Mesenchymal stem cell (in vitro differentiated cells and primary cell): ENCODE measurements around the gene KRTAP6-2.

Experiments used
- DNase-seq: peaks from one replicate; pipeline ENCODE4 v3.0.0-alpha.2; 2013
- H2AFZ ChIP-seq: one replicate; pipeline ENCODE4 v1.6.1; 2013; ENCODE audit warnings: low read depth, mild to moderate bottlenecking, control low read depth, inconsistent platforms, low read length, moderate library complexity
- H2AK5ac ChIP-seq: 2 replicates; pipeline ENCODE4 v1.6.1; 2013; ENCODE audit warnings: low read length, moderate library complexity, mild to moderate bottlenecking, inconsistent platforms; ENCODE audit not compliant: severe bottlenecking
- H2BK120ac ChIP-seq: one replicate; pipeline ENCODE4 v1.6.1; 2013; ENCODE audit warnings: low read depth, mild to moderate bottlenecking, inconsistent platforms, low read length, moderate library complexity
- H2BK12ac ChIP-seq, 2 experiments: one replicate each; pipeline ENCODE4 v1.6.1; 2013; ENCODE audit warnings: inconsistent platforms in 2 of 2, low read length in 2 of 2, mild to moderate bottlenecking in 2 of 2, moderate library complexity in 2 of 2, control low read depth in 1 of 2
- H2BK15ac ChIP-seq: one replicate; pipeline ENCODE4 v1.6.1; 2013; ENCODE audit warnings: mild to moderate bottlenecking, low read depth, inconsistent platforms; ENCODE audit not compliant: poor library complexity, severe bottlenecking
- H2BK5ac ChIP-seq: 2 replicates; pipeline ENCODE4 v1.6.1; 2013; ENCODE audit warnings: low read depth, mild to moderate bottlenecking, low read length, control low read depth, inconsistent platforms; ENCODE audit not compliant: poor library complexity, severe bottlenecking
- H3K14ac ChIP-seq, 2 experiments: one replicate each; pipeline ENCODE4 v1.6.1; 2013; ENCODE audit warnings: inconsistent platforms in 2 of 2, low read length in 2 of 2, control low read depth in 1 of 2, mild to moderate bottlenecking in 1 of 2, moderate library complexity in 1 of 2
- H3K18ac ChIP-seq, 2 experiments: one replicate each; pipeline ENCODE4 v1.6.1; 2013; ENCODE audit warnings: inconsistent platforms in 2 of 2, low read length in 2 of 2, control low read depth in 1 of 2, low read depth in 1 of 2, mild to moderate bottlenecking in 1 of 2
- H3K23ac ChIP-seq, 2 experiments: one replicate each; pipeline ENCODE4 v1.6.1; 2013; ENCODE audit warnings: inconsistent platforms in 2 of 2, low read length in 2 of 2, mild to moderate bottlenecking in 2 of 2, moderate library complexity in 2 of 2, control low read depth in 1 of 2
- H3K27ac ChIP-seq: 2 replicates; pipeline ENCODE4 v1.5.1; 2013; ENCODE audit warnings: mild to moderate bottlenecking, moderate library complexity, low read length, control low read depth, inconsistent platforms; ENCODE audit not compliant: poor library complexity, severe bottlenecking
- H3K27me3 ChIP-seq, 2 experiments: 2 replicates each; pipeline versions ENCODE4 v1.6.1 to v1.7.0; 2013; ENCODE audit warnings: low read length in 2 of 2, mild to moderate bottlenecking in 2 of 2, moderate library complexity in 2 of 2, control low read depth in 1 of 2, inconsistent platforms in 1 of 2; ENCODE audit not compliant: control insufficient read depth in 1 of 2, insufficient read depth in 1 of 2
- H3K36me3 ChIP-seq, 2 experiments: 2 replicates each; pipeline versions ENCODE4 v1.6.1 to v1.7.0; 2013; ENCODE audit warnings: low read length in 2 of 2, control low read depth in 1 of 2, inconsistent platforms in 1 of 2, low read depth in 1 of 2, mild to moderate bottlenecking in 1 of 2; ENCODE audit not compliant: insufficient read depth in 2 of 2, control insufficient read depth in 1 of 2
- H3K4ac ChIP-seq, 2 experiments: one replicate each; pipeline ENCODE4 v1.6.1; 2013; ENCODE audit warnings: inconsistent platforms in 2 of 2, low read length in 2 of 2, mild to moderate bottlenecking in 2 of 2, moderate library complexity in 2 of 2, control low read depth in 1 of 2, low read depth in 1 of 2
- H3K4me1 ChIP-seq: 2 replicates; pipeline ENCODE4 v1.6.1; 2013; ENCODE audit warnings: low read depth, low read length, control low read depth; ENCODE audit not compliant: control insufficient read depth, insufficient read depth
- H3K4me2 ChIP-seq: 2 replicates; pipeline ENCODE4 v1.6.1; 2013; ENCODE audit warnings: low read length, mild to moderate bottlenecking, inconsistent platforms; ENCODE audit not compliant: poor library complexity, severe bottlenecking
- H3K4me3 ChIP-seq, 2 experiments: 2 replicates each; pipeline versions ENCODE4 v1.5.1 to v1.7.0; 2013; ENCODE audit warnings: low read length in 2 of 2, mild to moderate bottlenecking in 2 of 2, control low read depth in 1 of 2, low read depth in 1 of 2; ENCODE audit not compliant: insufficient read depth in 1 of 2
- H3K79me1 ChIP-seq: replicated peaks from 2 replicates; pipeline ENCODE4 v1.6.1; 2013; ENCODE audit warnings: mild to moderate bottlenecking, control low read depth, low read length, inconsistent platforms; ENCODE audit not compliant: poor library complexity, severe bottlenecking
- H3K9ac ChIP-seq: 2 replicates; pipeline ENCODE4 v1.7.0; 2013; ENCODE audit warnings: mild to moderate bottlenecking, low read length, moderate library complexity
- H3K9me3 ChIP-seq: 2 replicates; pipeline ENCODE4 v1.7.0; 2013; ENCODE audit warnings: mild to moderate bottlenecking, low read length; ENCODE audit not compliant: control insufficient read depth
- H4K8ac ChIP-seq: one replicate; pipeline ENCODE4 v1.6.1; 2013; ENCODE audit warnings: inconsistent platforms, mild to moderate bottlenecking, low read length, moderate library complexity
- H4K91ac ChIP-seq: one replicate; pipeline ENCODE4 v1.6.1; 2013; ENCODE audit warnings: mild to moderate bottlenecking, low read length, inconsistent platforms
- WGBS: methylation state at CpG from one replicate; pipeline ENCODE4 v1.1.7; 2013; ENCODE audit warnings: mixed read lengths; 5-methylcytosine and 5-hydroxymethylcytosine counted together

Gene KRTAP6-2

DNA sequence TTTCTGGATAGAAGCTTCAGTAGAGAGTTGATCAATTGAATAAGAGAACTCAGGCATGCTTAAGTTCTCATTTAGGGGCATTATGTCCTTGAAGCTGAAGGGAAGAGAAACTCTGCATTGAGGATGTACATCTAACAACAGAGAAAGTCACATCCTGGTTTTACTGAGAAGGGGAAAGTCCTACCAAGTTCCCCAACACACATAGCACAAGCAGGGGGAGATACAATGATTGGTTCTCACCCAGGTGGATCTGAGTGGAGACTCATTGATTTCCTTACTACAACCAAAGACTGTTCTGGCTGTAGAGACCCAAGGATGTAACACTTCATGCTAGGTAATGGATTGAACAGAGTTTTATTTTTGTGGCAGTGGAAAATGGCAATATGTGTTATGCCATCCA lies 16.5 kb upstream of the KRTAP6-2 start:
- Histone ChIP-seq H2BK15ac (no peak overlapping the region), H3K4me1 (no peaks in the 10 kb centered on the region), H3K4me2 (no peak overlapping the region), H3K79me1 (no peaks in the 10 kb centered on the region), H3K4me3 (no peak overlapping the region), H4K91ac (no peak overlapping the region), H2AFZ (no peak overlapping the region), H3K4ac (no peak overlapping the region), H3K36me3 (no peaks in the 10 kb centered on the region), H3K14ac (no peak overlapping the region), H2BK120ac (no peak overlapping the region), H2BK12ac (no peak overlapping the region), H3K27ac (no peak overlapping the region), H3K23ac (no peak overlapping the region), H3K27me3 (no peaks in the 10 kb centered on the region), H3K9me3 (peaks cover 10% of the 10 kb centered on the region), H3K18ac (no peak overlapping the region), H4K8ac (no peak overlapping the region), H2BK5ac (no peak overlapping the region), H3K9ac (no peak overlapping the region), H2AK5ac (no peak overlapping the region)
- no peak for DNase-seq

DNA sequence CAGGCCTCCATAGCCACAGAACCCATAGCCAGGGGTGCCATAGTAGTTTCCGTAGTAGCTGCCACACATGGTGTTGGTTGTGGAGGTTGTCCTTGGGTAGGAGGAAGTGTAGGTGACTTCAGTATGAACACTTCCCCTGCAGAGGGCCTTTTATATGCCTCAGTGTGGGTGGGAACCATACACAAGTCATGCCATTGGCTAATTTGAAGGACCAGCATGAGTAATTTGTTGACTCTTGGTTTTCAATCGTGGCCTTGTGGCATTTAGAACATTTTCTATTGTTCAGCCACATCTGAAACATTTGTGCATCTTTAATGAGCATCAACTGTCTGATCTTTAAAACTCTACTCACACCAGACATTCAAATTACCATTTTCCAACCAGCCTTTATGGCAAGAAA lies 15.1 kb upstream of the KRTAP6-2 start, which contains the start of gene KRTAP6-1:
Gene KRTAP6-1 (minus strand): TSS at position 95 of the 400 bp plus-strand sequence. CDS start 26 bp downstream, at position 69.
- H2BK15ac ChIP-seq, result no peak within 1 kb of the TSS

DNA sequence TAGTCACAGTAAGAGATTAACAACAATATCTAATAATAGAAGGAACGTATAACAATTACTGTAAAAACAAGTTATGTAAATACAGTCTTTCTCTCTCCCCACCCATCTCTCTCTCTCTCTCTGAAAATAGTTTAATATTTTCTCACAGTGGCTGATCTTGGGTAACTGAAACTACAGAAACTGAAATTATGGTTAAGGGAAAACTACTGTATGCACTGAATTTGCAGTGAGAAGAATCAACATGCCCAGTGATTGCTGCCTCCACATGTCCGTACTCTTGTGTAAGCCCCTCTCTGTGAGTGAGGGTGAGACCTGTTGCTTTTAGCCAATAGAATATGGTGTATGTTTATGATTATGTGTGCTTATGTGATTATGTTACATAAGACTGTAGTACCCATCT lies 13.4 kb upstream of the KRTAP6-2 start:
- H3K4me3 ChIP-seq, result no peak overlapping the region
- H3K9ac ChIP-seq, result no peak overlapping the region
- no peak overlapping the region for H2AFZ ChIP-seq
- H2BK5ac ChIP-seq, result no peak overlapping the region
- no peaks in the 10 kb centered on the region for H3K27me3 ChIP-seq
- H3K23ac ChIP-seq, result no peak overlapping the region
- H4K8ac ChIP-seq, result no peak overlapping the region
- no peak overlapping the region for H4K91ac ChIP-seq
- H2BK15ac ChIP-seq, result no peak overlapping the region
- no peak overlapping the region for H3K4me2 ChIP-seq
- DNase-seq, result no peak
- H3K36me3 ChIP-seq, result no peaks in the 10 kb centered on the region
- H3K4ac ChIP-seq, result no peak overlapping the region
- H3K27ac ChIP-seq, result no peak overlapping the region
- H2BK12ac ChIP-seq, result no peak overlapping the region
- 62% methylated on average over 1 of the region's 2 CpGs for WGBS
- no peak overlapping the region for H3K14ac ChIP-seq
- H3K79me1 ChIP-seq, result no peaks in the 10 kb centered on the region
- H3K4me1 ChIP-seq, result no peaks in the 10 kb centered on the region
- H3K18ac ChIP-seq, result no peak overlapping the region
- no peak overlapping the region for H2AK5ac ChIP-seq
- peaks cover 10% of the 10 kb centered on the region for H3K9me3 ChIP-seq
- no peak overlapping the region for H2BK120ac ChIP-seq

More for the DNA sequence above, 15.1 kb upstream of the KRTAP6-2 start, which contains the start of gene KRTAP6-1:
- H2BK5ac ChIP-seq, result no peak within 1 kb of the TSS
- no peak within 1 kb of the TSS for H4K8ac ChIP-seq
- WGBS, result 68% methylated on average over 2 of the region's 2 CpGs
- no peaks in the 10 kb centered on the region for H3K4me1 ChIP-seq
- no peak within 1 kb of the TSS for H3K4ac ChIP-seq
- no peak within 1 kb of the TSS for H2BK12ac ChIP-seq
- no peak within 1 kb of the TSS for H2BK120ac ChIP-seq
- H3K27ac ChIP-seq, result no peak within 1 kb of the TSS
- H3K27me3 ChIP-seq, result no peaks in the 10 kb centered on the region
- no peak within 1 kb of the TSS for H3K18ac ChIP-seq
- H2AK5ac ChIP-seq, result no peak within 1 kb of the TSS
- no peak within 1 kb of the TSS for H3K23ac ChIP-seq
- H2AFZ ChIP-seq, result no peak within 1 kb of the TSS
- H3K14ac ChIP-seq, result no peak within 1 kb of the TSS
- H3K9me3 ChIP-seq, result peaks cover 10% of the 10 kb centered on the region
- no peak within 1 kb of the TSS for H4K91ac ChIP-seq
- H3K36me3 ChIP-seq, result no peaks in the 10 kb centered on the region
- H3K9ac ChIP-seq, result no peak within 1 kb of the TSS
- no peak within 1 kb of the TSS for H3K4me2 ChIP-seq
- DNase-seq, result no peak
- no peak within 1 kb of the TSS for H3K4me3 ChIP-seq
- no peaks in the 10 kb centered on the region for H3K79me1 ChIP-seq

DNA sequence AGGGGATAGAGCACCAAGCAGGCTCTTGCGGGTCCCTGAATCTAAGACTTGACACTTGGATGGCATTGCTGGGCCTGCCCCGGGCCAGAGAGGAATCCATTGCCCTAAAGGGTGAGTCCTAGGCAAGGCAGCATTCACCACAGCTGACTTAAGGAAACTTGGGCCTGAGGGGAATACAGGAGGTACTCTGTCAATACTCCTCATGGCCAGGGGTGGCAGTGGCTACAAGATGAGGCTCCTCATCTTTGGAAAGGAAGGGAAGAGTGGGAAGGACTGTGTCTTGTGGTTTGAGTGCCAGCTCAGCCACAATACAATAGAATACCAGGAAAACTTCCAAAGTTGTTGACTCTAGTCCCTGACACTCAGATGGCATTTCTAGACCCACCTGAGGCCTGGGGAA lies 7.3 kb upstream of the KRTAP6-2 start:
- H3K4ac ChIP-seq, result no peak overlapping the region
- H2BK120ac ChIP-seq, result no peak overlapping the region
- H3K27me3 ChIP-seq, result no peaks in the 10 kb centered on the region
- no peak overlapping the region for H2BK15ac ChIP-seq
- H2BK5ac ChIP-seq, result no peak overlapping the region
- no peak overlapping the region for H2BK12ac ChIP-seq
- H3K9me3 ChIP-seq, result peaks cover 8% of the 10 kb centered on the region
- no peak overlapping the region for H4K91ac ChIP-seq
- no peak overlapping the region for H3K4me2 ChIP-seq
- no peak overlapping the region for H3K14ac ChIP-seq
- H3K4me1 ChIP-seq, result no peaks in the 10 kb centered on the region
- no peaks in the 10 kb centered on the region for H3K36me3 ChIP-seq
- WGBS, result 49% methylated on average over 2 of the region's 2 CpGs
- no peak overlapping the region for H4K8ac ChIP-seq
- H3K79me1 ChIP-seq, result no peaks in the 10 kb centered on the region
- no peak overlapping the region for H3K4me3 ChIP-seq
- no peak overlapping the region for H3K18ac ChIP-seq
- no peak overlapping the region for H2AK5ac ChIP-seq
- no peak overlapping the region for H3K23ac ChIP-seq
- DNase-seq, result no peak
- H3K9ac ChIP-seq, result no peak overlapping the region
- H2AFZ ChIP-seq, result no peak overlapping the region
- H3K27ac ChIP-seq, result no peak overlapping the region
